ENCODE results near the gene MCU.

GRCh38 chr10:72648301-72648700 lies 43.6 kb upstream of the MCU start:
- TF ChIP-seq CHD2 (IDR thresholded peaks at IDR 0.05; ENCODE audit: low read length, partially characterized antibody) (no peak), CTCF (IDR thresholded peaks at IDR 0.05) (no peak), RCOR1 (IDR thresholded peaks at IDR 0.05; ENCODE audit: low read length) (no peak)

All from SK-N-SH (cell line).